Measurements from ENCODE around the gene CHCHD6.

CHCHD6 gene

GRCh38 chr3:126865736-126866135 is 161.7 kb downstream of the CHCHD6 start:
- TF ChIP-seq GATA3 (IDR thresholded peaks at IDR 0.05; ENCODE audit: low read depth, low read length) (no peak), GATA2 (IDR thresholded peaks at IDR 0.05; ENCODE audit: low read depth, low read length) (no peak)

GRCh38 chr3:126866175-126866759 is 162.2 kb downstream of the CHCHD6 start:
- TF ChIP-seq GATA3 (IDR thresholded peaks at IDR 0.05; ENCODE audit: low read depth, low read length) (no peak), GATA2 (IDR thresholded peaks at IDR 0.05; ENCODE audit: low read depth, low read length) (no peak)

GRCh38 chr3:126867190-126867862 is 163.3 kb downstream of the CHCHD6 start:
- TF ChIP-seq GATA2 (IDR thresholded peaks at IDR 0.05; ENCODE audit: low read depth, low read length) (no peak), GATA3 (IDR thresholded peaks at IDR 0.05; ENCODE audit: low read depth, low read length) (no peak)

GRCh38 chr3:126867863-126868200 is 163.8 kb downstream of the CHCHD6 start:
- no peak for TF ChIP-seq GATA3 (IDR thresholded peaks at IDR 0.05; ENCODE audit: low read depth, low read length)
- TF ChIP-seq GATA2 (IDR thresholded peaks at IDR 0.05; ENCODE audit: low read depth, low read length) = no peak

- TF ChIP-seq GATA2 (IDR thresholded peaks at IDR 0.05; ENCODE audit: low read depth, low read length) = no peak
- TF ChIP-seq GATA3 (IDR thresholded peaks at IDR 0.05; ENCODE audit: low read depth, low read length) = no peak
These were observed 166.7 kb downstream of the CHCHD6 start for GRCh38 chr3:126870608-126871210.

- TF ChIP-seq GATA3 (IDR thresholded peaks at IDR 0.05; ENCODE audit: low read depth, low read length) = no peak
- TF ChIP-seq GATA2 (IDR thresholded peaks at IDR 0.05; ENCODE audit: low read depth, low read length) = no peak
These were observed 168.8 kb downstream of the CHCHD6 start for GRCh38 chr3:126872701-126873342.

- TF ChIP-seq GATA3 (IDR thresholded peaks at IDR 0.05; ENCODE audit: low read depth, low read length) (no peak), GATA2 (IDR thresholded peaks at IDR 0.05; ENCODE audit: low read depth, low read length) (no peak)
These were observed 169.4 kb downstream of the CHCHD6 start for GRCh38 chr3:126873416-126873815.

GRCh38 chr3:126878664-126879063 is 174.6 kb downstream of the CHCHD6 start:
- TF ChIP-seq GATA3 (IDR thresholded peaks at IDR 0.05; ENCODE audit: low read depth, low read length) (peak; percentile 78), GATA2 (IDR thresholded peaks at IDR 0.05; ENCODE audit: low read depth, low read length) (peak; percentile 95)

- TF ChIP-seq GATA3 (IDR thresholded peaks at IDR 0.05; ENCODE audit: low read depth, low read length) (no peak), GATA2 (IDR thresholded peaks at IDR 0.05; ENCODE audit: low read depth, low read length) (no peak)
These were observed 176.9 kb downstream of the CHCHD6 start for GRCh38 chr3:126880901-126881300.

GRCh38 chr3:126881861-126882260 is 177.8 kb downstream of the CHCHD6 start:
- TF ChIP-seq GATA2 (IDR thresholded peaks at IDR 0.05; ENCODE audit: low read depth, low read length) = no peak
- no peak for TF ChIP-seq GATA3 (IDR thresholded peaks at IDR 0.05; ENCODE audit: low read depth, low read length)

GRCh38 chr3:126883241-126883640 is 179.2 kb downstream of the CHCHD6 start:
- TF ChIP-seq GATA2 (IDR thresholded peaks at IDR 0.05; ENCODE audit: low read depth, low read length) (no peak), GATA3 (IDR thresholded peaks at IDR 0.05; ENCODE audit: low read depth, low read length) (no peak)

- TF ChIP-seq GATA3 (IDR thresholded peaks at IDR 0.05; ENCODE audit: low read depth, low read length) (no peak), GATA2 (IDR thresholded peaks at IDR 0.05; ENCODE audit: low read depth, low read length) (no peak)
These were observed 181.4 kb downstream of the CHCHD6 start for GRCh38 chr3:126885425-126885824.

- TF ChIP-seq GATA3 (IDR thresholded peaks at IDR 0.05; ENCODE audit: low read depth, low read length) (no peak), GATA2 (IDR thresholded peaks at IDR 0.05; ENCODE audit: low read depth, low read length) (peak; percentile 58; the same call in 1 of the 2 replicates)
These were observed 182.2 kb downstream of the CHCHD6 start for GRCh38 chr3:126886217-126886616.

GRCh38 chr3:126887686-126888085 is 183.6 kb downstream of the CHCHD6 start:
- TF ChIP-seq GATA3 (IDR thresholded peaks at IDR 0.05; ENCODE audit: low read depth, low read length) (no peak), GATA2 (IDR thresholded peaks at IDR 0.05; ENCODE audit: low read depth, low read length) (no peak)
